GM23338 (cell line): Measurements from ENCODE around the gene GLIS2. TPM values are rescaled to one million over a fixed set of nuclear protein-coding genes. Genes with fewer than 3 reads are reported as not detected.

Experiments
- ATAC-seq: fragments of 200-7000 bp; cut with Tn5 transposase; 3 replicates; pipeline ENCODE4 v1.9.1; 2020
- DNase-seq: peaks from one replicate; pipeline ENCODE4 v3.0.0-alpha.2; 2015; ENCODE audit warnings: low spot score
- H2AFZ ChIP-seq: fragments of 200-600 bp; sonication (generic); 2 replicates; pipeline ENCODE4 v1.8.0; 2016; ENCODE audit warnings: antibody characterized with exemption, mild to moderate bottlenecking, moderate library complexity
- H3F3A ChIP-seq: fragments of 200-600 bp; sonication (generic); replicated peaks from 2 replicates; pipeline ENCODE4 v1.8.0; 2017; ENCODE audit warnings: antibody characterized with exemption, mixed run types, low read depth
- H3K27ac ChIP-seq: fragments of 200-600 bp; sonication (generic); 2 replicates; pipeline ENCODE4 v1.6.1; 2016; ENCODE audit warnings: low read depth
- H3K27me3 ChIP-seq: fragments of 200-600 bp; sonication (generic); 2 replicates; pipeline ENCODE4 v1.8.0; 2016; ENCODE audit warnings: mild to moderate bottlenecking, mixed run types, moderate library complexity; ENCODE audit not compliant: insufficient read depth
- H3K36me3 ChIP-seq: fragments of 200-600 bp; sonication (generic); 2 replicates; pipeline ENCODE4 v1.8.0; 2016; ENCODE audit warnings: mild to moderate bottlenecking; ENCODE audit not compliant: insufficient read depth
- H3K4me1 ChIP-seq: fragments of 200-600 bp; sonication (generic); 2 replicates; pipeline ENCODE4 v1.8.0; 2016; ENCODE audit warnings: mild to moderate bottlenecking, moderate library complexity; ENCODE audit not compliant: insufficient read depth
- H3K4me2 ChIP-seq: fragments of 200-600 bp; sonication (generic); 2 replicates; pipeline ENCODE4 v1.7.1; 2017; ENCODE audit warnings: mixed run types
- H3K4me3 ChIP-seq: fragments of 200-600 bp; sonication (generic); 2 replicates; pipeline ENCODE4 v1.6.1; 2016; ENCODE audit warnings: mixed run types
- H3K79me2 ChIP-seq: fragments of 200-600 bp; sonication (generic); replicated peaks from 2 replicates; pipeline ENCODE4 v1.8.0; 2017; ENCODE audit warnings: mild to moderate bottlenecking; ENCODE audit not compliant: insufficient read depth
- H3K9me2 ChIP-seq: fragments of 200-600 bp; sonication (generic); 2 replicates; pipeline ENCODE4 v1.8.0; 2017; ENCODE audit not compliant: insufficient read depth
- H4K20me1 ChIP-seq: fragments of 200-600 bp; sonication (generic); replicated peaks from 2 replicates; pipeline ENCODE4 v1.8.0; 2017; ENCODE audit warnings: mild to moderate bottlenecking; ENCODE audit not compliant: insufficient read depth
- H3K27ac Mint-ChIP-seq: 2 replicates; pipeline ENCODE4 v1.8.0; 2020; ENCODE audit warnings: inconsistent platforms, mild to moderate bottlenecking, moderate library complexity, mixed read lengths
- H3K27me3 Mint-ChIP-seq: 3 replicates; pipeline ENCODE4 v1.8.0; 2022; ENCODE audit warnings: low read depth, mild to moderate bottlenecking, moderate library complexity, mixed read lengths, inconsistent platforms; ENCODE audit not compliant: insufficient read depth, poor library complexity
- H3K36me3 Mint-ChIP-seq: 3 replicates; pipeline ENCODE4 v1.8.0; 2021; ENCODE audit warnings: low read depth, mild to moderate bottlenecking, inconsistent platforms, moderate library complexity, mixed read lengths
- H3K4me1 Mint-ChIP-seq: 3 replicates; pipeline ENCODE4 v1.8.0; 2020; ENCODE audit warnings: mild to moderate bottlenecking, inconsistent platforms, mixed read lengths
- H3K4me3 Mint-ChIP-seq: 3 replicates; pipeline ENCODE4 v1.8.0; 2021; ENCODE audit warnings: moderate library complexity, mild to moderate bottlenecking, inconsistent platforms, mixed read lengths
- H3K9me3 Mint-ChIP-seq: 3 replicates; pipeline ENCODE4 v1.8.0; 2020; ENCODE audit warnings: moderate library complexity, mild to moderate bottlenecking, inconsistent platforms, mixed read lengths
- EZH2 ChIP-seq: fragments of 200-600 bp; sonication (generic); IDR thresholded peaks from one replicate; pipeline ENCODE4 v1.8.0; 2017; ENCODE audit warnings: antibody characterized with exemption, mild to moderate bottlenecking, low read depth; ENCODE audit not compliant: unreplicated experiment
- JUNB ChIP-seq: IDR thresholded peaks from one replicate; pipeline ENCODE4 v1.6.1; 2016; ENCODE audit warnings: antibody characterized with exemption; ENCODE audit not compliant: unreplicated experiment
- NANOG ChIP-seq: IDR thresholded peaks from 2 replicates; pipeline ENCODE4 v1.6.1; 2016; ENCODE audit warnings: antibody characterized with exemption, borderline replicate concordance
- POLR2AphosphoS5 ChIP-seq: IDR thresholded peaks from 2 replicates; pipeline ENCODE4 v1.6.1; 2016; ENCODE audit warnings: antibody characterized with exemption, low read depth
- STAT1 ChIP-seq: IDR thresholded peaks from one replicate; pipeline ENCODE4 v1.6.1; 2016; ENCODE audit warnings: antibody characterized with exemption; ENCODE audit not compliant: unreplicated experiment
- ZNF331 ChIP-seq: fragments of 250-450 bp; sonication (Bioruptor Pico); IDR thresholded peaks from 2 replicates; pipeline ENCODE4 v1.5.0; 2020; ENCODE audit warnings: low read depth, mild to moderate bottlenecking, moderate library complexity
- polyA plus RNA-seq: library from polyadenylated mRNA; unstranded; fragments of >200 nt; fragmentation: Nextera tagmentation; extraction: Ambion mirVana; gene quantifications from 2 replicates; pipeline ENCODE4 v1.2.1, GENCODE V29; 2016
- total RNA-seq: library from RNA; depleted of rRNA; stranded (reverse); fragments of >200 nt; shearing (Covaris generic); gene quantifications from 2 replicates; pipeline ENCODE4 v1.2.3, GENCODE V29; 2014
- TF ChIP-seq, protein P1 (sequence below): IDR thresholded peaks from one replicate; pipeline ENCODE4 v1.6.1; 2018; ENCODE audit warnings: antibody characterized with exemption; ENCODE audit not compliant: unreplicated experiment
- TF ChIP-seq, protein P2 (sequence below): fragments of 250-450 bp; sonication (Bioruptor Pico); IDR thresholded peaks from 2 replicates; pipeline ENCODE4 v1.5.0; 2020; ENCODE audit warnings: mild to moderate bottlenecking, moderate library complexity
- TF ChIP-seq, protein P3 (sequence below), 2 experiments: fragments of 200-600 bp in 1 of 2; sonication (generic) in 1 of 2; conservative IDR thresholded peaks; 2 replicates each; pipeline versions ENCODE4 v1.5.1 to v1.6.1; 2016 to 2017; ENCODE audit warnings: antibody characterized with exemption in 2 of 2, low read depth in 2 of 2, mild to moderate bottlenecking in 2 of 2, moderate library complexity in 1 of 2

GLIS2 gene
- total and polyA plus RNA-seq, 2 experiments from 2014 or later, result 8.2 to 10.2 TPM

DNA sequence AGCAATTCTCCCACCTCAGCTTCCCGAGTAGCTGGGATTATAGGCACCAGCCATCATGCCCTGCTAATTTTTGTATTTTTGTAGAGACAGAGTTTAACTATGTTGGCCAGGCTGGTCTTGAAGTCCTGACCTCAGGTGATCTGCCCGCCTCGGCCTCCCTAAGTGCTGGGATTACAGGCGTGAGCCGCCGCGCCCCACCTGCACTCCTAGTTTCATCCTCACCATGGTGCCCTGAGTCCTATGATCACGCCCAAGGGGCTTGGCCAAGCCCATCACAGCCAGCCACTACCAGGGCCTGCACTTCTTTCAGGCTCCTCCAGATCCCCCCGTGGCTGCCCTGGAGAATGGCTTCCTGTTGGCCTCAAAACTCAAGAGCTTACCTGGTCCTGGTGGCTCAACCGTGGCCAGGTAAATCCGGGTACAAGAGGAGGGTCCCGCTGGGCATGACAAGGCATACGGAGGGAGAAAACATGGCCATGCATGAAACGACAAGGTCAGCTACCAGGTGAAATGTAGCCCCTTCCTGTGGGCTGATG lies 22.6 kb upstream of the GLIS2 start:
- H3K9me2 ChIP-seq, result no peaks in the 10 kb centered on the region
- DNase-seq (peak; percentile 30), ATAC-seq (peak; percentile 9)
- no peaks in the 10 kb centered on the region for H3K27me3 ChIP-seq
- peak overlapping the region; percentile 83 for H3K4me2 ChIP-seq
- H4K20me1 ChIP-seq, result no peaks in the 10 kb centered on the region
- TF ChIP-seq JUNB, result no peak
- no peak for TF ChIP-seq STAT1
- no peak for TF ChIP-seq ZNF331
- no peak for TF ChIP-seq POLR2AphosphoS5
- H3K36me3 ChIP-seq, result no peaks in the 10 kb centered on the region
- H3K4me1 ChIP-seq, result peaks cover 25% of the 10 kb centered on the region
- Mint-ChIP-seq H3K27me3 (peaks cover 14% of the 10 kb centered on the region), H3K9me3 (no peaks in the 10 kb centered on the region), H3K27ac (peak overlapping the region; percentile 90), H3K4me3 (peak overlapping the region; percentile 51), H3K36me3 (no peaks in the 10 kb centered on the region; the same call in 2 of the 3 replicates), H3K4me1 (peaks cover 40% of the 10 kb centered on the region)
- no peaks in the 10 kb centered on the region for H3K79me2 ChIP-seq
- H3K4me3 ChIP-seq, result peak overlapping the region; percentile 44; the same call in 1 of the 2 replicates
- peak overlapping the region; percentile 72 for H3K27ac ChIP-seq
- peaks cover 17% of the 10 kb centered on the region for H3F3A ChIP-seq
- no peak overlapping the region for H2AFZ ChIP-seq

DNA sequence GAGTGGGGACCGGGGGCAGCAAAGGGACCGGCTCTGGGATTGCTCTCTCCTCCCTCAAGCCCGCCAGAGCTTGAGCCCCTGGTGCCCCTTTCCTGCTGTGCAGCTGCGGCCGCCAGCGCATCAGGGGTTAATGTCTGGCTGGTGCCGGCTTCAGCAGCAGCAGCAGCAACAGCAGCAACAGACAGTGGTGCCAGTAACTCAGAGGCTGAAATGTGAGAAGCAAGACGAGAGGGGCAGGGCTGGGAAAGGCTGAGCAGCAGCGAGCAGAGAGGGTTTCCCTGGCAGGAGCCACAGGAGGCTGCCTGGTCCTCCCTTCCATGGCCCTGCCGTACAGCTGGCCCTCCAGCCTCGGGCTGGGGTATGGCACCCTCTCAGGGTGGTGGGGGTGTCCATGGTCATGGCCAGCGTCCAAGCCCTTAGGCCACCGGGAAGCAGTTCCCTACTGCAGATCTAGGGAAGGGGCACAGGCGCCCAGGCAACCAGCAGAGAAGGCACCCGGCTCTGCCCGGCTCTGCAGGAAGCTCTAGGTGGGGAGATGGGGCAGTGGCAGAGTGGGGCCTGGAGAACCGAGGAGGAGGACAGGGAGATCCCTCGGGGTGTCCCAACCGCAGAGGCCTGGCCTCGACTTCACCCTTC lies 21.9 kb upstream of the GLIS2 start:
- Histone ChIP-seq H3F3A (peaks cover 14% of the 10 kb centered on the region), H3K9me2 (no peaks in the 10 kb centered on the region), H3K79me2 (no peaks in the 10 kb centered on the region), H3K4me3 (peak overlapping the region; percentile 44; the same call in 1 of the 2 replicates), H3K4me1 (peaks cover 32% of the 10 kb centered on the region), H3K36me3 (no peaks in the 10 kb centered on the region), H3K4me2 (peak overlapping the region; percentile 83), H3K27ac (peak overlapping the region; percentile 96), H4K20me1 (no peaks in the 10 kb centered on the region), H3K27me3 (no peaks in the 10 kb centered on the region), H2AFZ (no peak overlapping the region)
- peak overlapping the region; percentile 89 for H3K27ac Mint-ChIP-seq
- H3K4me3 Mint-ChIP-seq, result peak overlapping the region; percentile 51
- ATAC-seq (peak; percentile 94), DNase-seq (peak; percentile 90)
- peaks cover 38% of the 10 kb centered on the region for H3K4me1 Mint-ChIP-seq
- H3K9me3 Mint-ChIP-seq, result no peaks in the 10 kb centered on the region
- H3K27me3 Mint-ChIP-seq, result peaks cover 10% of the 10 kb centered on the region
- no peaks in the 10 kb centered on the region; the same call in 2 of the 3 replicates for H3K36me3 Mint-ChIP-seq
- TF ChIP-seq, protein P1, sequence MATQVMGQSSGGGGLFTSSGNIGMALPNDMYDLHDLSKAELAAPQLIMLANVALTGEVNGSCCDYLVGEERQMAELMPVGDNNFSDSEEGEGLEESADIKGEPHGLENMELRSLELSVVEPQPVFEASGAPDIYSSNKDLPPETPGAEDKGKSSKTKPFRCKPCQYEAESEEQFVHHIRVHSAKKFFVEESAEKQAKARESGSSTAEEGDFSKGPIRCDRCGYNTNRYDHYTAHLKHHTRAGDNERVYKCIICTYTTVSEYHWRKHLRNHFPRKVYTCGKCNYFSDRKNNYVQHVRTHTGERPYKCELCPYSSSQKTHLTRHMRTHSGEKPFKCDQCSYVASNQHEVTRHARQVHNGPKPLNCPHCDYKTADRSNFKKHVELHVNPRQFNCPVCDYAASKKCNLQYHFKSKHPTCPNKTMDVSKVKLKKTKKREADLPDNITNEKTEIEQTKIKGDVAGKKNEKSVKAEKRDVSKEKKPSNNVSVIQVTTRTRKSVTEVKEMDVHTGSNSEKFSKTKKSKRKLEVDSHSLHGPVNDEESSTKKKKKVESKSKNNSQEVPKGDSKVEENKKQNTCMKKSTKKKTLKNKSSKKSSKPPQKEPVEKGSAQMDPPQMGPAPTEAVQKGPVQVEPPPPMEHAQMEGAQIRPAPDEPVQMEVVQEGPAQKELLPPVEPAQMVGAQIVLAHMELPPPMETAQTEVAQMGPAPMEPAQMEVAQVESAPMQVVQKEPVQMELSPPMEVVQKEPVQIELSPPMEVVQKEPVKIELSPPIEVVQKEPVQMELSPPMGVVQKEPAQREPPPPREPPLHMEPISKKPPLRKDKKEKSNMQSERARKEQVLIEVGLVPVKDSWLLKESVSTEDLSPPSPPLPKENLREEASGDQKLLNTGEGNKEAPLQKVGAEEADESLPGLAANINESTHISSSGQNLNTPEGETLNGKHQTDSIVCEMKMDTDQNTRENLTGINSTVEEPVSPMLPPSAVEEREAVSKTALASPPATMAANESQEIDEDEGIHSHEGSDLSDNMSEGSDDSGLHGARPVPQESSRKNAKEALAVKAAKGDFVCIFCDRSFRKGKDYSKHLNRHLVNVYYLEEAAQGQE, result no peak
- TF ChIP-seq, protein P2, sequence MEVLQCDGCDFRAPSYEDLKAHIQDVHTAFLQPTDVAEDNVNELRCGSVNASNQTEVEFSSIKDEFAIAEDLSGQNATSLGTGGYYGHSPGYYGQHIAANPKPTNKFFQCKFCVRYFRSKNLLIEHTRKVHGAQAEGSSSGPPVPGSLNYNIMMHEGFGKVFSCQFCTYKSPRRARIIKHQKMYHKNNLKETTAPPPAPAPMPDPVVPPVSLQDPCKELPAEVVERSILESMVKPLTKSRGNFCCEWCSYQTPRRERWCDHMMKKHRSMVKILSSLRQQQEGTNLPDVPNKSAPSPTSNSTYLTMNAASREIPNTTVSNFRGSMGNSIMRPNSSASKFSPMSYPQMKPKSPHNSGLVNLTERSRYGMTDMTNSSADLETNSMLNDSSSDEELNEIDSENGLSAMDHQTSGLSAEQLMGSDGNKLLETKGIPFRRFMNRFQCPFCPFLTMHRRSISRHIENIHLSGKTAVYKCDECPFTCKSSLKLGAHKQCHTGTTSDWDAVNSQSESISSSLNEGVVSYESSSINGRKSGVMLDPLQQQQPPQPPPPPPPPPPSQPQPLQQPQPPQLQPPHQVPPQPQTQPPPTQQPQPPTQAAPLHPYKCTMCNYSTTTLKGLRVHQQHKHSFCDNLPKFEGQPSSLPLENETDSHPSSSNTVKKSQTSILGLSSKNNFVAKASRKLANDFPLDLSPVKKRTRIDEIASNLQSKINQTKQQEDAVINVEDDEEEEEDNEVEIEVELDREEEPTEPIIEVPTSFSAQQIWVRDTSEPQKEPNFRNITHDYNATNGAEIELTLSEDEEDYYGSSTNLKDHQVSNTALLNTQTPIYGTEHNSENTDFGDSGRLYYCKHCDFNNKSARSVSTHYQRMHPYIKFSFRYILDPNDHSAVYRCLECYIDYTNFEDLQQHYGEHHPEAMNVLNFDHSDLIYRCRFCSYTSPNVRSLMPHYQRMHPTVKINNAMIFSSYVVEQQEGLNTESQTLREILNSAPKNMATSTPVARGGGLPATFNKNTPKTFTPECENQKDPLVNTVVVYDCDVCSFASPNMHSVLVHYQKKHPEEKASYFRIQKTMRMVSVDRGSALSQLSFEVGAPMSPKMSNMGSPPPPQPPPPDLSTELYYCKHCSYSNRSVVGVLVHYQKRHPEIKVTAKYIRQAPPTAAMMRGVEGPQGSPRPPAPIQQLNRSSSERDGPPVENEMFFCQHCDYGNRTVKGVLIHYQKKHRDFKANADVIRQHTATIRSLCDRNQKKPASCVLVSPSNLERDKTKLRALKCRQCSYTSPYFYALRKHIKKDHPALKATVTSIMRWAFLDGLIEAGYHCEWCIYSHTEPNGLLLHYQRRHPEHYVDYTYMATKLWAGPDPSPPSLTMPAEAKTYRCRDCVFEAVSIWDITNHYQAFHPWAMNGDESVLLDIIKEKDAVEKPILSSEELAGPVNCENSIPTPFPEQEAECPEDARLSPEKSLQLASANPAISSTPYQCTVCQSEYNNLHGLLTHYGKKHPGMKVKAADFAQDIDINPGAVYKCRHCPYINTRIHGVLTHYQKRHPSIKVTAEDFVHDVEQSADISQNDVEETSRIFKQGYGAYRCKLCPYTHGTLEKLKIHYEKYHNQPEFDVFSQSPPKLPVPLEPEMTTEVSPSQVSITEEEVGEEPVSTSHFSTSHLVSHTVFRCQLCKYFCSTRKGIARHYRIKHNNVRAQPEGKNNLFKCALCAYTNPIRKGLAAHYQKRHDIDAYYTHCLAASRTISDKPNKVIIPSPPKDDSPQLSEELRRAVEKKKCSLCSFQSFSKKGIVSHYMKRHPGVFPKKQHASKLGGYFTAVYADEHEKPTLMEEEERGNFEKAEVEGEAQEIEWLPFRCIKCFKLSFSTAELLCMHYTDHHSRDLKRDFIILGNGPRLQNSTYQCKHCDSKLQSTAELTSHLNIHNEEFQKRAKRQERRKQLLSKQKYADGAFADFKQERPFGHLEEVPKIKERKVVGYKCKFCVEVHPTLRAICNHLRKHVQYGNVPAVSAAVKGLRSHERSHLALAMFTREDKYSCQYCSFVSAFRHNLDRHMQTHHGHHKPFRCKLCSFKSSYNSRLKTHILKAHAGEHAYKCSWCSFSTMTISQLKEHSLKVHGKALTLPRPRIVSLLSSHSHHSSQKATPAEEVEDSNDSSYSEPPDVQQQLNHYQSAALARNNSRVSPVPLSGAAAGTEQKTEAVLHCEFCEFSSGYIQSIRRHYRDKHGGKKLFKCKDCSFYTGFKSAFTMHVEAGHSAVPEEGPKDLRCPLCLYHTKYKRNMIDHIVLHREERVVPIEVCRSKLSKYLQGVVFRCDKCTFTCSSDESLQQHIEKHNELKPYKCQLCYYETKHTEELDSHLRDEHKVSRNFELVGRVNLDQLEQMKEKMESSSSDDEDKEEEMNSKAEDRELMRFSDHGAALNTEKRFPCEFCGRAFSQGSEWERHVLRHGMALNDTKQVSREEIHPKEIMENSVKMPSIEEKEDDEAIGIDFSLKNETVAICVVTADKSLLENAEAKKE, result no peak
- TF ChIP-seq NANOG, result no peak
- peak; percentile 29; the same call in 1 of the 2 replicates for TF ChIP-seq POLR2AphosphoS5
- TF ChIP-seq, protein P3, sequence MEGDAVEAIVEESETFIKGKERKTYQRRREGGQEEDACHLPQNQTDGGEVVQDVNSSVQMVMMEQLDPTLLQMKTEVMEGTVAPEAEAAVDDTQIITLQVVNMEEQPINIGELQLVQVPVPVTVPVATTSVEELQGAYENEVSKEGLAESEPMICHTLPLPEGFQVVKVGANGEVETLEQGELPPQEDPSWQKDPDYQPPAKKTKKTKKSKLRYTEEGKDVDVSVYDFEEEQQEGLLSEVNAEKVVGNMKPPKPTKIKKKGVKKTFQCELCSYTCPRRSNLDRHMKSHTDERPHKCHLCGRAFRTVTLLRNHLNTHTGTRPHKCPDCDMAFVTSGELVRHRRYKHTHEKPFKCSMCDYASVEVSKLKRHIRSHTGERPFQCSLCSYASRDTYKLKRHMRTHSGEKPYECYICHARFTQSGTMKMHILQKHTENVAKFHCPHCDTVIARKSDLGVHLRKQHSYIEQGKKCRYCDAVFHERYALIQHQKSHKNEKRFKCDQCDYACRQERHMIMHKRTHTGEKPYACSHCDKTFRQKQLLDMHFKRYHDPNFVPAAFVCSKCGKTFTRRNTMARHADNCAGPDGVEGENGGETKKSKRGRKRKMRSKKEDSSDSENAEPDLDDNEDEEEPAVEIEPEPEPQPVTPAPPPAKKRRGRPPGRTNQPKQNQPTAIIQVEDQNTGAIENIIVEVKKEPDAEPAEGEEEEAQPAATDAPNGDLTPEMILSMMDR (conservative IDR thresholded peaks at IDR 0.05; ENCODE audit: low read depth in 2 of 2), result no peak
- TF ChIP-seq JUNB, result no peak
- no peak for TF ChIP-seq EZH2
- no peak for TF ChIP-seq STAT1
